Measurements from ENCODE around the gene SPAST. TPM values are rescaled to one million over a fixed set of nuclear protein-coding genes. Genes with fewer than 3 reads are reported as not detected.

The SPAST gene
- total RNA-seq, 1 donor from 2014 or later: 44.5 TPM

DNA sequence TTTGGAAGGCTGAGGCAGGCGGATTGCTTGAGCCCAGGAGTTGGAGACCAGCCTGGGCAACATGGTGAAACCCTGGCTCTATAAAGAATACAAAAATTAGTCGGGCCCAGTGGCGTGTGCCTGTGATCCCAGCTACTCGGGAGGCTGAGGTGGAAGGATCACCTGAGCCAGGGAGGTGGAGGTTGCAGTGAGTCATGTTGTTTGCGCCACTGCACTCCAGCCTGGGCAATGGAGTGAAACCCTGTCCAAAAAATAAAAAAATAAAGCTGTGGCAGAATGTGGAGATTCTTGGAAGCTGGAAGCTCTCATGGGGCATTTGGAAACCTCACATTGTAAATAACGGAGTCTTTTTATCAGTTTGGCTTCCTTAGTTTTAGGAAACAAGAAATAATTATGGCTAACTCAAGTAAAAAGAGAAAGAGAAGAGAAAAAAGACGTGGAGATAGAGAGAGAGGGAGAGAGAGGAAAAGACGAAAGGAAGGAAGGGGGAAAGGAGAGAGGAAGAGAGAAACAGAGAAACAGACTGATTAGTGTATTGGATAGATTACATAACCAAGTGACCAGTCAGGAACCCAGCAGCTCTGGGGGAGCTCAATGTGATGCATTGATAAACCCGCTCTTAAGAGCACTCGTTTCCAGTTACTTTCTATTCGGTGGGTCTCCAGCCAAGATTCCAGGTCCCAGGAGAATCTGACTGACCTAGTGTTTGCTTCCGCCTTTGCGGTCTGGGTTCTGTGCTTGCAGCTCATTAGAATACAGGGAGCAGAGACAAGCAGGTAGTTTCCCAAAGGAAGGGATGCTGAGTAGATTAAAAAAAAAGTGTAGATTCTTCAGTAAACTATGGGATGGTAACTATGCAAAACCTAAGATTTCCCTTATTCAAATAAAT, 1.1 kb upstream of the SPAST start:
- H3K4me1 Mint-ChIP-seq (ENCODE audit: low read depth, unreplicated experiment): peaks cover 6% of the 10 kb centered on the region
- H3K27ac Mint-ChIP-seq (ENCODE audit: unreplicated experiment): peak overlapping the region; percentile 94
- peak overlapping the region; percentile 87 for H3K4me3 Mint-ChIP-seq (ENCODE audit: unreplicated experiment)
- peaks cover 12% of the 10 kb centered on the region for H3K9me3 Mint-ChIP-seq (ENCODE audit: unreplicated experiment)
- TF ChIP-seq, protein P1, sequence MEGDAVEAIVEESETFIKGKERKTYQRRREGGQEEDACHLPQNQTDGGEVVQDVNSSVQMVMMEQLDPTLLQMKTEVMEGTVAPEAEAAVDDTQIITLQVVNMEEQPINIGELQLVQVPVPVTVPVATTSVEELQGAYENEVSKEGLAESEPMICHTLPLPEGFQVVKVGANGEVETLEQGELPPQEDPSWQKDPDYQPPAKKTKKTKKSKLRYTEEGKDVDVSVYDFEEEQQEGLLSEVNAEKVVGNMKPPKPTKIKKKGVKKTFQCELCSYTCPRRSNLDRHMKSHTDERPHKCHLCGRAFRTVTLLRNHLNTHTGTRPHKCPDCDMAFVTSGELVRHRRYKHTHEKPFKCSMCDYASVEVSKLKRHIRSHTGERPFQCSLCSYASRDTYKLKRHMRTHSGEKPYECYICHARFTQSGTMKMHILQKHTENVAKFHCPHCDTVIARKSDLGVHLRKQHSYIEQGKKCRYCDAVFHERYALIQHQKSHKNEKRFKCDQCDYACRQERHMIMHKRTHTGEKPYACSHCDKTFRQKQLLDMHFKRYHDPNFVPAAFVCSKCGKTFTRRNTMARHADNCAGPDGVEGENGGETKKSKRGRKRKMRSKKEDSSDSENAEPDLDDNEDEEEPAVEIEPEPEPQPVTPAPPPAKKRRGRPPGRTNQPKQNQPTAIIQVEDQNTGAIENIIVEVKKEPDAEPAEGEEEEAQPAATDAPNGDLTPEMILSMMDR (IDR thresholded peaks at IDR 0.05; ENCODE audit: partially characterized antibody, unreplicated experiment): no peak
- no peaks in the 10 kb centered on the region for H3K36me3 Mint-ChIP-seq (ENCODE audit: unreplicated experiment)
- peaks cover 2% of the 10 kb centered on the region for H3K27me3 Mint-ChIP-seq (ENCODE audit: unreplicated experiment)
- DNase-seq: peak; percentile 23

DNA sequence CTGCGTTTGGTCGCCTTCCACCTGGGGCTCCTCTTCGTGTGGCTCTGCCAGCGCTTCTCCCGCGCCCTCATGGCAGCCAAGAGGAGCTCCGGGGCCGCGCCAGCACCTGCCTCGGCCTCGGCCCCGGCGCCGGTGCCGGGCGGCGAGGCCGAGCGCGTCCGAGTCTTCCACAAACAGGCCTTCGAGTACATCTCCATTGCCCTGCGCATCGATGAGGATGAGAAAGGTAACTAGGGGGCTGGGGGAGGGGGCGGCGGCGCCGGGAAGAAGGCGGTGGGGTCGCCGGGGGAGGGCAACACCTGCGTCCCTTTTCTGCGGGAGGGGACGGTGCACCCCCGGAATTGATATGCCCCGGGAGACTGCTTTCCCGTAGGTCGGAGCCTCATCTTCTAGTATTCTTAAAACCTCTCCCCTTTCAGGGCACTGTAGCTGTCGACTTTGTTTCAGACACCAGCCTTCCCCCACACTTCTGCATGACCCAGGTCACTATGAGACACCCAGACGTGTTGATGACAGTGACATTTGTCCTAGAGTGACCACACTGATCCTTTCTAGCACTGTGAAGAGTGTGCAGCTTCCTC, 755 bp downstream of the SPAST start:
- Mint-ChIP-seq H3K27ac (ENCODE audit: unreplicated experiment) (peak overlapping the region; percentile 67), H3K4me3 (ENCODE audit: unreplicated experiment) (peak overlapping the region; percentile 88), H3K9me3 (ENCODE audit: unreplicated experiment) (peaks cover 12% of the 10 kb centered on the region), H3K36me3 (ENCODE audit: unreplicated experiment) (no peaks in the 10 kb centered on the region), H3K4me1 (ENCODE audit: low read depth, unreplicated experiment) (peaks cover 6% of the 10 kb centered on the region), H3K27me3 (ENCODE audit: unreplicated experiment) (peaks cover 2% of the 10 kb centered on the region)
- TF ChIP-seq, protein P1 (IDR thresholded peaks at IDR 0.05; ENCODE audit: partially characterized antibody, unreplicated experiment): no peak
- peak; percentile 52 for DNase-seq

DNA sequence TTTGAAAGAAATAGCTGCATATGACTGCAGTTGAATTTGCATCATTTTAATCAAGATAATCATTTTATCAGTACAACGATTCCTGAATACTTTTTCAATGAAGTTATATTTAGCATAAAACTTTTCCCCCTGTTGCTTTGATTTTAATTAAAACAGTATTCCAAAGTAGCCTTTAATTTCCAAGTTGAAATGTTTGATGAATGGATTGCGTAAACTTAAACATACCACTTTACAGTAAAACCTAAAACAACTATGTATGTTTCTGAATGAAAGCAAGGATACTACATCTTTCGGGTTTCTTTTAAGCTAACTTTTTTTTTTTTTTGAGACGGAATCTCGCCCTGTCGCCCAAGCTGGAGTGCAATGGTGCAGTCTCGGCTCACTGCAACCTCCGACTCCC, 1.4 kb downstream of the SPAST start:
- H3K36me3 Mint-ChIP-seq (ENCODE audit: unreplicated experiment): no peaks in the 10 kb centered on the region

DNA sequence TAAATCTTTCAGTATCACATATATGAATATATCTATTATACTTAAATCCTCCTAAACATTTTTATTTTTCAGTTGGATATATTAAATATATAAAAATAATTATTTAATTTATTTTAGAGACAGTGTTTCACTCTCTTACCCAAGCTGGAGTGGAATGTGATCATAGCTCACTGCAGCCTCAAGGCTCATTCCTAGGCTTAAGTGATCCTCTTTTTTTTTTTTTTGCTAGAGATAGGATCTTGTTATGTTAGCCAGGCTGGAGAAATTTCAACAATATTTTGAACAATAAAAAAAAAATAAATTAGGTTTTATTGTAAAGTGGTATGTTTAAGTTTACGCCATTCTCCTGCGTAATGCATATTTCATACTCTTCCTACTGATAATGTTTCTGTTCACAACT, 4.2 kb downstream of the SPAST start:
- Mint-ChIP-seq H3K27ac (ENCODE audit: unreplicated experiment) (no peak overlapping the region), H3K4me1 (ENCODE audit: low read depth, unreplicated experiment) (peaks cover 4% of the 10 kb centered on the region), H3K36me3 (ENCODE audit: unreplicated experiment) (no peaks in the 10 kb centered on the region), H3K27me3 (ENCODE audit: unreplicated experiment) (peaks cover 2% of the 10 kb centered on the region), H3K4me3 (ENCODE audit: unreplicated experiment) (no peak overlapping the region), H3K9me3 (ENCODE audit: unreplicated experiment) (peaks cover 11% of the 10 kb centered on the region)
- DNase-seq: no peak
- TF ChIP-seq, protein P1 (IDR thresholded peaks at IDR 0.05; ENCODE audit: partially characterized antibody, unreplicated experiment): no peak

More for the DNA sequence above, 1.4 kb downstream of the SPAST start:
- TF ChIP-seq, protein P1 (IDR thresholded peaks at IDR 0.05; ENCODE audit: partially characterized antibody, unreplicated experiment): no peak
- H3K4me3 Mint-ChIP-seq (ENCODE audit: unreplicated experiment): peak overlapping the region; percentile 88
- H3K4me1 Mint-ChIP-seq (ENCODE audit: low read depth, unreplicated experiment): peaks cover 6% of the 10 kb centered on the region
- peaks cover 12% of the 10 kb centered on the region for H3K9me3 Mint-ChIP-seq (ENCODE audit: unreplicated experiment)
- DNase-seq: no peak
- H3K27ac Mint-ChIP-seq (ENCODE audit: unreplicated experiment): peak overlapping the region; percentile 67
- peaks cover 2% of the 10 kb centered on the region for H3K27me3 Mint-ChIP-seq (ENCODE audit: unreplicated experiment)

DNA sequence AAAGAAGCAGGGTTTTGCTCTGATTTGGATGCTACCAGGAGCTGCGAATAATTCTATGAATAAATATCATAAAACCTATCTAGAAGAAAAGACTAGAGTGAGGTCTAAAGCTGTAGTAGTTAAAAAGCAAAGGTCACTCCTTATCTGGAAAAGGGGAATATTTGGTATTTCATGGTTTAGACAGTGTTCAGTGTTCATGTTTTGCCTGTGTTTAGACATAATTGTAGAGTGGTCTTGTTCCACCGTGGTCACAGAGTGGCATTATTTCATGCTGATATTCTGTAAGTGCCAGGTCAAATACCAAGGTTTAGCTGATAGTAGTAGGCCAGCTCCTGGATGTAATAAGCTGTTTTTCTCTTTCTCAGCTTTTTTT, 10.8 kb downstream of the SPAST start:
- TF ChIP-seq, protein P1 (IDR thresholded peaks at IDR 0.05; ENCODE audit: partially characterized antibody, unreplicated experiment): no peak
- H3K4me1 Mint-ChIP-seq (ENCODE audit: low read depth, unreplicated experiment): no peaks in the 10 kb centered on the region
- DNase-seq: no peak
- H3K36me3 Mint-ChIP-seq (ENCODE audit: unreplicated experiment): no peaks in the 10 kb centered on the region
- no peak overlapping the region for H3K27ac Mint-ChIP-seq (ENCODE audit: unreplicated experiment)
- H3K4me3 Mint-ChIP-seq (ENCODE audit: unreplicated experiment): no peak overlapping the region
- no peaks in the 10 kb centered on the region for H3K9me3 Mint-ChIP-seq (ENCODE audit: unreplicated experiment)
- H3K27me3 Mint-ChIP-seq (ENCODE audit: unreplicated experiment): no peaks in the 10 kb centered on the region

Measured in glutamatergic neuron (in vitro differentiated cells).